Panc1 (cell line): ENCODE data around the gene TNFRSF25. TPM values are rescaled to one million over a fixed set of nuclear protein-coding genes. Genes with fewer than 3 reads are reported as not detected.

Experiments used
- ATAC-seq: fragments of 200-7000 bp; cut with Tn5 transposase; 2 replicates; pipeline ENCODE4 v1.9.1; 2020; ENCODE audit warnings: mild to moderate bottlenecking, moderate library complexity
- BruUV-seq: library from RNA; stranded (reverse); fragments of 400-500 nt; replicated peaks from 2 replicates; lab custom pipeline; 2021; lab: Mats Ljungman, UMichigan
- CTCF ChIA-PET: fragments of 300-600 bp; sonication (Branson Sonifier 250); formaldehyde crosslinking; loops from one replicate; lab custom pipeline; 2022; ENCODE audit warnings: antibody characterized with exemption; lab: Charles Lee
- POLR2A ChIA-PET: fragments of 300-600 bp; sonication (Branson Sonifier 250); formaldehyde crosslinking; loops from one replicate; lab custom pipeline; 2022; ENCODE audit warnings: antibody characterized with exemption; lab: Charles Lee
- DNase-seq: peaks from one replicate; pipeline ENCODE4 v3.0.0-alpha.2; 2010; ENCODE audit warnings: low read depth, low spot score
- H3K27ac ChIP-seq: 2 replicates; pipeline ENCODE4 v1.5.1; 2011; ENCODE audit warnings: mild to moderate bottlenecking, low read length, inconsistent platforms
- H3K27me3 ChIP-seq: fragments of 200-500 bp; sonication (Bioruptor generic); 2 replicates; pipeline ENCODE4 v1.6.0; 2014; ENCODE audit warnings: low read length, inconsistent platforms; ENCODE audit not compliant: control insufficient read depth, insufficient read depth
- H3K36me3 ChIP-seq: fragments of 200-500 bp; sonication (Bioruptor generic); 2 replicates; pipeline ENCODE4 v1.5.1; 2014; ENCODE audit warnings: inconsistent platforms, mild to moderate bottlenecking, low read length, moderate library complexity; ENCODE audit not compliant: control insufficient read depth, insufficient read depth
- H3K4me1 ChIP-seq: 2 replicates; pipeline ENCODE4 v1.5.1; 2011; ENCODE audit warnings: inconsistent platforms, mild to moderate bottlenecking, low read length, moderate library complexity; ENCODE audit not compliant: control insufficient read depth, insufficient read depth
- H3K4me3 ChIP-seq, 2 experiments: 2 replicates each; pipeline ENCODE4 v1.5.1; 2011 to 2012; ENCODE audit warnings: low read depth in 2 of 2, low read length in 2 of 2, mild to moderate bottlenecking in 2 of 2, inconsistent platforms in 1 of 2, moderate library complexity in 1 of 2
- H3K9me3 ChIP-seq: fragments of 200-500 bp; sonication (Bioruptor generic); 2 replicates; pipeline ENCODE4 v1.5.1; 2014; ENCODE audit warnings: low read depth, mild to moderate bottlenecking, inconsistent platforms, low read length, moderate library complexity; ENCODE audit not compliant: control insufficient read depth, insufficient read depth
- POLR2AphosphoS5 ChIP-seq: IDR thresholded peaks from 2 replicates; pipeline ENCODE4 v1.6.1; 2012; ENCODE audit warnings: mild to moderate bottlenecking, low read depth, low read length, moderate library complexity
- SIN3A ChIP-seq: IDR thresholded peaks from 2 replicates; pipeline ENCODE4 v1.6.1; 2012; ENCODE audit warnings: low read depth, mild to moderate bottlenecking, low read length, moderate library complexity, borderline replicate concordance; ENCODE audit not compliant: insufficient read depth
- TCF7L2 ChIP-seq: IDR thresholded peaks from 2 replicates; pipeline ENCODE4 v1.6.1; 2011; ENCODE audit warnings: mild to moderate bottlenecking, low read depth, low read length, inconsistent platforms
- in situ Hi-C: cut with HindIII; loops from 2 replicates; pipeline ENCODE4 v1.10.0; 2016; ENCODE audit warnings: low sequenced_read_pairs, low pct_unique_long_range_greater_than_20kb
- intact Hi-C: fragments of 100-400 bp; cut with micrococcal nuclease; formaldehyde crosslinking; loops from one replicate; pipeline ENCODE4 v1.10.0; 2022; ENCODE audit not compliant: unreplicated experiment
- total RNA-seq: library from RNA; stranded (reverse); gene quantifications from one replicate; pipeline ENCODE4 v1.2.1, GENCODE V29; 2021; ENCODE audit not compliant: unreplicated experiment
- TF ChIP-seq, protein P1 (sequence below): fragments of 450-650 bp; IDR thresholded peaks from 2 replicates; pipeline ENCODE4 v1.5.1; 2017; ENCODE audit warnings: mild to moderate bottlenecking
- TF ChIP-seq, protein P2 (sequence below), 2 experiments: IDR thresholded peaks; 2 replicates each; pipeline ENCODE4 v1.6.1; 2011 to 2012; ENCODE audit warnings: low read depth in 2 of 2, control low read depth in 1 of 2, low read length in 1 of 2, mild to moderate bottlenecking in 1 of 2, moderate library complexity in 1 of 2; ENCODE audit not compliant: insufficient read depth in 1 of 2

The TNFRSF25 gene
- total RNA-seq, 1 experiment from 2014 or later, result 7.0 TPM

DNA sequence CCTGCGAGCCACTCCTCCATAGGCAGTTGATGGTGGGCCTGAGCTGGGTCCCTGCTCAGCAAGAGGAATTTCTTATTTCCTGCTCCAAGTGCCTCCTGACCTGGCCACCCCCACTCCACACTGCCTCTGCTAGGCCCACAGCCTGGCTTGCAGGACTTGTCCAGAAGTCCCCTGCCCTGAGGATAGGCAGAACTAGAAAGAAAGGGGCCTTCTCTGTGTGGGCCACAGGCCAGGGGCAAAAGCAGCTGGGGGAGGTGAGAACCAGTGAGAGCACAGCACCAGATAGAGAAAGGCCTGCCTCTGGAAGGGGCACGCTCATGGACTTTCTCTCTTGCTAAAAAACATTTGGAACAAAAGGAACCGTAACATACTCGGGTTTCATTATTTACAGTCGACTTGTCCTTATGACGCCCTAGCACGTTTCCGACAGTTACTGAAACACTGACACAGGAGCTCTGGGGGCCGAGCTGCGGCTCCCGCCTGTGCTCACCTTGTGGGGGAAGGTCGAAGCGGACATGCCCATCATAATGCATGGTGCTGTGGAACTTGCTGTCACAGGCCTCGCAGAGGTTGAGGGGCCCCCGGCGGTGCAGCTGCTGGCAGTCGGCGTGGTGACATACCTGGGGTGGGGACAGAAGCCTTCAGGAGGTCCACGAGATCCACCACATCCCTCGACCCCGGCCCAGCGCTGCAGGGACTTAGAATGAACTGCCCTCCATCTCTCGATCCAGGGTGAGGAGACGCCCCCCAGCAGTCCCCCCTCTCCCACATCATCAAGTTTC is 11.3 kb upstream of the TNFRSF25 start:
- no peaks in the 10 kb centered on the region for H3K4me1 ChIP-seq
- no peaks in the 10 kb centered on the region for H3K36me3 ChIP-seq
- no peaks in the 10 kb centered on the region for H3K27me3 ChIP-seq
- no peak overlapping the region for H3K27ac ChIP-seq
- ATAC-seq, result no peak
- no TSS peak for BruUV-seq
- intact Hi-C loops (loop anchor here (5.0 kb wide), 1 partner anchor 230 kb away; no protein-coding TSS in a partner anchor), in situ Hi-C loops (no loop called here)
- H3K4me3 ChIP-seq, result no peak overlapping the region
- no peaks in the 10 kb centered on the region for H3K9me3 ChIP-seq
- no peak for TF ChIP-seq SIN3A
- no peak for TF ChIP-seq POLR2AphosphoS5
- no peak for TF ChIP-seq TCF7L2
- TF ChIP-seq, protein P1, sequence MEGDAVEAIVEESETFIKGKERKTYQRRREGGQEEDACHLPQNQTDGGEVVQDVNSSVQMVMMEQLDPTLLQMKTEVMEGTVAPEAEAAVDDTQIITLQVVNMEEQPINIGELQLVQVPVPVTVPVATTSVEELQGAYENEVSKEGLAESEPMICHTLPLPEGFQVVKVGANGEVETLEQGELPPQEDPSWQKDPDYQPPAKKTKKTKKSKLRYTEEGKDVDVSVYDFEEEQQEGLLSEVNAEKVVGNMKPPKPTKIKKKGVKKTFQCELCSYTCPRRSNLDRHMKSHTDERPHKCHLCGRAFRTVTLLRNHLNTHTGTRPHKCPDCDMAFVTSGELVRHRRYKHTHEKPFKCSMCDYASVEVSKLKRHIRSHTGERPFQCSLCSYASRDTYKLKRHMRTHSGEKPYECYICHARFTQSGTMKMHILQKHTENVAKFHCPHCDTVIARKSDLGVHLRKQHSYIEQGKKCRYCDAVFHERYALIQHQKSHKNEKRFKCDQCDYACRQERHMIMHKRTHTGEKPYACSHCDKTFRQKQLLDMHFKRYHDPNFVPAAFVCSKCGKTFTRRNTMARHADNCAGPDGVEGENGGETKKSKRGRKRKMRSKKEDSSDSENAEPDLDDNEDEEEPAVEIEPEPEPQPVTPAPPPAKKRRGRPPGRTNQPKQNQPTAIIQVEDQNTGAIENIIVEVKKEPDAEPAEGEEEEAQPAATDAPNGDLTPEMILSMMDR, result no peak
- TF ChIP-seq, protein P2, sequence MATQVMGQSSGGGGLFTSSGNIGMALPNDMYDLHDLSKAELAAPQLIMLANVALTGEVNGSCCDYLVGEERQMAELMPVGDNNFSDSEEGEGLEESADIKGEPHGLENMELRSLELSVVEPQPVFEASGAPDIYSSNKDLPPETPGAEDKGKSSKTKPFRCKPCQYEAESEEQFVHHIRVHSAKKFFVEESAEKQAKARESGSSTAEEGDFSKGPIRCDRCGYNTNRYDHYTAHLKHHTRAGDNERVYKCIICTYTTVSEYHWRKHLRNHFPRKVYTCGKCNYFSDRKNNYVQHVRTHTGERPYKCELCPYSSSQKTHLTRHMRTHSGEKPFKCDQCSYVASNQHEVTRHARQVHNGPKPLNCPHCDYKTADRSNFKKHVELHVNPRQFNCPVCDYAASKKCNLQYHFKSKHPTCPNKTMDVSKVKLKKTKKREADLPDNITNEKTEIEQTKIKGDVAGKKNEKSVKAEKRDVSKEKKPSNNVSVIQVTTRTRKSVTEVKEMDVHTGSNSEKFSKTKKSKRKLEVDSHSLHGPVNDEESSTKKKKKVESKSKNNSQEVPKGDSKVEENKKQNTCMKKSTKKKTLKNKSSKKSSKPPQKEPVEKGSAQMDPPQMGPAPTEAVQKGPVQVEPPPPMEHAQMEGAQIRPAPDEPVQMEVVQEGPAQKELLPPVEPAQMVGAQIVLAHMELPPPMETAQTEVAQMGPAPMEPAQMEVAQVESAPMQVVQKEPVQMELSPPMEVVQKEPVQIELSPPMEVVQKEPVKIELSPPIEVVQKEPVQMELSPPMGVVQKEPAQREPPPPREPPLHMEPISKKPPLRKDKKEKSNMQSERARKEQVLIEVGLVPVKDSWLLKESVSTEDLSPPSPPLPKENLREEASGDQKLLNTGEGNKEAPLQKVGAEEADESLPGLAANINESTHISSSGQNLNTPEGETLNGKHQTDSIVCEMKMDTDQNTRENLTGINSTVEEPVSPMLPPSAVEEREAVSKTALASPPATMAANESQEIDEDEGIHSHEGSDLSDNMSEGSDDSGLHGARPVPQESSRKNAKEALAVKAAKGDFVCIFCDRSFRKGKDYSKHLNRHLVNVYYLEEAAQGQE (IDR thresholded peaks at IDR 0.05; ENCODE audit: insufficient read depth in 1 of 2, low read depth in 2 of 2, low read length in 1 of 2), result no peak
- ChIA-PET CTCF (no interaction called here), POLR2A (no interaction called here)
- DNase-seq, result no peak

DNA sequence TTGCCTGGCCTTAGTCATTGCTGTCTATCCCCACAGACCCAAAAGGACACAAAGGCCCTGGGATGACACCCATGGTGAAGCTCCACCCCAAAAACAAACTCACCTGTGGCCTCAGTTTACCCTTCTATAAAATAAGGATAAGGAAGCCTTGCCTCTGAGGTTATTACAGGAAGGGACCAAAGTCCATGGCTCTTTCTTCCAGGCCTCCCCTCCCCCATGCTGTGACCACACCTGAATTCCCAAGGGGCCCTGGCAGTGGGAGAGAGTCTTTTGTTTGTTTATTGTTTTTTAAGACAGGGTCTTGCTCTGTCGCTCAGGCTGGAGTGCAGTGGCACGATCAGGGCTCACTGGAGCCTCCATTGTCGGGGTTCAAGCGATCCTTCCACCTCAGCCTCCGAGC is 10.5 kb upstream of the TNFRSF25 start:
- ATAC-seq, result no peak
- CTCF ChIA-PET, result interaction anchor here (1.0 kb wide), 1 partner anchor 13 kb away, joined by 4 read pairs; no protein-coding TSS in a partner anchor
- DNase-seq, result no peak
- no TSS peak for BruUV-seq
- no peaks in the 10 kb centered on the region for H3K9me3 ChIP-seq
- in situ Hi-C loops, result no loop called here
- TF ChIP-seq, protein P1, result no peak
- TF ChIP-seq SIN3A (no peak), POLR2AphosphoS5 (no peak), TCF7L2 (no peak)
- TF ChIP-seq, protein P2 (IDR thresholded peaks at IDR 0.05; ENCODE audit: insufficient read depth in 1 of 2, low read depth in 2 of 2, low read length in 1 of 2), result no peak
- H3K36me3 ChIP-seq, result no peaks in the 10 kb centered on the region
- no peaks in the 10 kb centered on the region for H3K4me1 ChIP-seq
- POLR2A ChIA-PET, result no interaction called here
- H3K27ac ChIP-seq, result no peak overlapping the region
- H3K27me3 ChIP-seq, result no peaks in the 10 kb centered on the region
- intact Hi-C loops, result loop anchor here (5.0 kb wide), 1 partner anchor 229 kb away; no protein-coding TSS in a partner anchor
- no peak overlapping the region for H3K4me3 ChIP-seq
